Pancreas (tissue), 10 donors: ENCODE data around the gene PCNT. TPM values are rescaled to one million over a fixed set of nuclear protein-coding genes. Genes with fewer than 3 reads are reported as not detected.

ENCODE experiments used
- ATAC-seq, 4 donors: fragments of 200-7000 bp; cut with Tn5 transposase; one replicate each; pipeline versions ENCODE4 v1.8.0 to v1.9.1; 2020; ENCODE audit warnings: mild to moderate bottlenecking in 4 of 4, moderate library complexity in 4 of 4
- DNase-seq, 6 donors: peaks; one replicate each; pipeline ENCODE4 v3.0.0-alpha.2; 2020
- FAIRE-seq: peaks from 2 replicates; lab custom pipeline; 2012; peaks lifted over from hg19 to GRCh38; lab: Jason Lieb, UNC
- H3K27ac ChIP-seq, 4 donors: fragments of 200-600 bp; sonication (generic); 1 replicate in 3 of 4; 2 replicates in 1 of 4; pipeline versions ENCODE4 v1.5.0 to v1.8.0; 2020
- H3K27me3 ChIP-seq, 4 donors: fragments of 200-600 bp; one replicate each; pipeline ENCODE4 v1.8.0; 2021
- H3K36me3 ChIP-seq, 3 donors: fragments of 200-600 bp; sonication (generic) in 1 of 3; one replicate each; pipeline versions ENCODE4 v1.5.0 to v1.8.0; 2020 to 2021
- H3K4me1 ChIP-seq, 3 donors: fragments of 200-600 bp; one replicate each; pipeline ENCODE4 v1.8.0; 2021
- H3K4me3 ChIP-seq, 4 donors: fragments of 200-600 bp; sonication (generic) in 2 of 4; one replicate each; pipeline versions ENCODE4 v1.5.0 to v1.8.0; 2020 to 2021
- H3K9me3 ChIP-seq, 4 donors: fragments of 200-600 bp; one replicate each; pipeline ENCODE4 v1.8.0; 2021
- CTCF ChIP-seq, 4 donors: fragments of 200-600 bp; sonication (generic) in 3 of 4; IDR thresholded peaks; one replicate each; pipeline versions ENCODE4 v1.5.0 to v1.8.0; 2021; ENCODE audit warnings: antibody characterized with exemption in 4 of 4
- WGBS, 2 donors: extraction: QIAGEN DNeasy Blood & Tissue Kit; methylation state at CpG; one replicate each; pipeline ENCODE4 v1.1.7; 2013; 5-methylcytosine and 5-hydroxymethylcytosine counted together
- intact Hi-C, 3 donors: fragments of 100-400 bp; cut with DNase I; formaldehyde crosslinking; loops; one replicate each; pipeline versions ENCODE4 v1.11.1 to v1.14.2; 2022
- polyA plus RNA-seq, 2 donors: library from polyadenylated mRNA; stranded (reverse); fragments of 200-250 nt; gene quantifications; one replicate each; pipeline ENCODE4 v1.2.3, GENCODE V29; 2013
- total RNA-seq, 6 donors: library from RNA; stranded (reverse); fragmentation: NEBNext Ultra II Directional in 4 of 6; extraction: Animal tissue kit (Norgen Biotek cat#: 25700) in 4 of 6; gene quantifications; one replicate each; pipeline versions ENCODE4 v1.2.1 to v1.2.4, GENCODE V29; 2021 to 2023
- donor health status: healthy with polysubstance abuse.
- donor health status: DM: no; HTN: no; CAD: no; lungs with moderate emphysema.
- donor health status: DM: no; HTN: no; CAD: no.
- donor health status: control.
- donor health status: control.
- donor health status: Bipolar disorder and iron deficiency.
- donor health status: DM: yes; HTN: yes; CAD: no.
- donor health status: DM: no; HTN: no; CAD: no.
- donor health status: DM: no; HTN: no; CAD: no.
- donor health status: DM: yes; HTN: yes; CAD: no.

The PCNT gene
- total and polyA plus RNA-seq, 8 donors: 8.1 to 15.5 (median 12.1) TPM

- Histone ChIP-seq H3K9me3 (no peaks in the 10 kb centered on the region), H3K4me3 (no peak overlapping the region), H3K4me1 (no peaks in the 10 kb centered on the region), H3K27me3 (no peaks in the 10 kb centered on the region), H3K36me3 (no peaks in the 10 kb centered on the region), H3K27ac (no peak overlapping the region)
- ATAC-seq (no peak), FAIRE-seq (no peak), DNase-seq (no peak)
- TF ChIP-seq CTCF (IDR thresholded peaks at IDR 0.05): no peak
- intact Hi-C loops: no loop called here
- WGBS, 2 donors: 95 to 97% methylated on average over 33 of the region's 33 CpGs
Measured at GRCh38 chr21:46388206-46388880, 64.4 kb downstream of the PCNT start.

DNA sequence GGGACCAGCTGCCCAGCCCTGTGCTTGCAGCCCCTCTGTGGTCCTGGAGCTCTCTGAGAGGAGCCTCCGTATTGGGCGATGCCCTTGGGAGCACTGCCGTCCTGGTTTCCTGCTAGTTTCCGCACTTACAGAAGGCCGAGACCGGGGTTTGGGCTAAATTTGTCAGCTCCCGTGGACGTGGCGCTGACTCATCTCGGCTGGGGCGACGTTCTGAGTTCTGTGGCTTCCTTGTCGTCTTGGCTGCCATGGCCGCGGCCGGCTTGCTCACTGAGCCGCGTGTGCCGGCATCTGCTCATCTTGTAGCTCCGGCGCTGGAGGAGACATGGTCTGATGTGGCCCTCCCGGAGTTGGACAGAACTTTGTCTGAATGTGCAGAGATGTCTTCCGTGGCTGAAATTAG, 64.9 kb downstream of the PCNT start:
- no peak for FAIRE-seq
- WGBS, 2 donors: 95 to 98% methylated on average over 23 of the region's 23 CpGs

DNA sequence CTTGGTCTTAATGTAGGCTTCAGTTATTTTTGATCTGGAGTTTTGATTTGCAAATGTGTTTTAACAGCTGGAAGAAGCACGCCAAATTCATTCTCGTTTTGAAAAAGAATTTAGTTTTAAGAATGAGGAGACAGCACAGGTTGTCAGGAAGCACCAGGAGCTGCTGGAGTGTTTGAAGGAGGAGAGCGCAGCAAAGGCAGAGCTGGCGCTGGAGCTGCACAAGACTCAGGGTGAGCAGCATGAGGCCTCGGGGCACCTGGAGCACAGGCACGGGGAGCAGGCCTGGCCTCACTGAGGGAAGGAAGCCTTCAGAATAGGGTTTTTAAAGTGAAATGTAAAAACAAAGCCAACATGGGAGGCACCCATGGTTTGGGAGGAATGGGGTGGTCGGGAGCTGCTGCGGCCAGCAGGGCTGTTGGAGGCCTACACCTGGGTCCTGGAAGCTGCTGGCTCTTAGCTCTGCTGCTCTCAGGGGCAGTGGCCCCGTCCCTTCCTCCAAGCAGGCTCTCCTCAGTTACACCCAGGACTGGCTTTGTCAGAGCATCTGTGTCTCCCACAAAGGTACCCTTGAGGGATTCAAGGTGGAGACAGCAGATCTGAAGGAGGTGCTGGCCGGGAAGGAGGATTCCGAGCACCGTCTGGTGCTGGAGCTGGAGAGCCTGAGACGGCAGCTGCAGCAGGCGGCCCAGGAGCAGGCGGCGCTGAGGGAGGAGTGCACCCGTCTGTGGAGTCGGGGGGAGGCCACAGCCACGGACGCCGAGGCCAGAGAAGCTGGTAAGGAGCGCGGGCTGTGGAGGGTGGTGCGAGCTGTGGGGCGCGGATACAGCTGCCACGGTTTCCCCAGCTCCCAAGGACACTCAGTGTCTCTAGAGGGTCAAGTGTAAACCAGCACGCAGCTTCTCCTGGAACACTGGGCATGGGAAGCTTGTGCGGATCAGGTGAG, 66.9 kb downstream of the PCNT start:
- H3K36me3 ChIP-seq: no peaks in the 10 kb centered on the region
- WGBS, 2 donors: 92% methylated on average over 29 of the region's 29 CpGs
- H3K4me1 ChIP-seq: no peaks in the 10 kb centered on the region
- no peak for TF ChIP-seq CTCF (IDR thresholded peaks at IDR 0.05)
- ATAC-seq (no peak), FAIRE-seq (no peak), DNase-seq (no peak)
- H3K27me3 ChIP-seq: no peaks in the 10 kb centered on the region
- no peaks in the 10 kb centered on the region for H3K9me3 ChIP-seq
- intact Hi-C loops: no loop called here
- H3K4me3 ChIP-seq: no peak overlapping the region
- no peak overlapping the region for H3K27ac ChIP-seq

More for the DNA sequence above, 64.9 kb downstream of the PCNT start:
- DNase-seq: no peak
- H3K4me3 ChIP-seq: no peak overlapping the region
- H3K27ac ChIP-seq: no peak overlapping the region
- TF ChIP-seq CTCF (IDR thresholded peaks at IDR 0.05): no peak
- no peaks in the 10 kb centered on the region for H3K9me3 ChIP-seq
- H3K4me1 ChIP-seq: no peaks in the 10 kb centered on the region
- intact Hi-C loops: no loop called here
- H3K27me3 ChIP-seq: no peaks in the 10 kb centered on the region
- no peak for ATAC-seq
- no peaks in the 10 kb centered on the region for H3K36me3 ChIP-seq

GRCh38 chr21:46391773-46392172, 67.8 kb downstream of the PCNT start:
- no peak for TF ChIP-seq CTCF (IDR thresholded peaks at IDR 0.05)
- Histone ChIP-seq H3K27ac (no peak overlapping the region), H3K9me3 (no peaks in the 10 kb centered on the region), H3K36me3 (no peaks in the 10 kb centered on the region), H3K4me3 (no peak overlapping the region), H3K27me3 (no peaks in the 10 kb centered on the region), H3K4me1 (no peaks in the 10 kb centered on the region)
- intact Hi-C loops: no loop called here
- 91 to 92% methylated on average over 9 of the region's 9 CpGs for WGBS, 2 donors
- ATAC-seq (no peak), DNase-seq (no peak), FAIRE-seq (no peak)
